Mucosa of descending colon (tissue), 3 donors: ENCODE measurements around the gene HIPK3. TPM values are rescaled to one million over a fixed set of nuclear protein-coding genes. Genes with fewer than 3 reads are reported as not detected.

ENCODE experiments used
- ATAC-seq: fragments of 200-7000 bp; cut with Tn5 transposase; one replicate; pipeline ENCODE4 v1.9.1; 2020; ENCODE audit warnings: mild to moderate bottlenecking, moderate library complexity
- DNase-seq, 3 donors: peaks; one replicate each; pipeline ENCODE4 v3.0.0-alpha.2; 2020
- H3K36me3 ChIP-seq: fragments of 200-600 bp; one replicate; pipeline ENCODE4 v1.8.0; 2021; ENCODE audit warnings: low read depth, mild to moderate bottlenecking
- H3K4me1 ChIP-seq: fragments of 200-600 bp; one replicate; pipeline ENCODE4 v1.8.0; 2021; ENCODE audit warnings: low read depth, mild to moderate bottlenecking
- H3K4me3 ChIP-seq: fragments of 200-600 bp; one replicate; pipeline ENCODE4 v1.8.0; 2021; ENCODE audit warnings: mild to moderate bottlenecking
- H3K9me3 ChIP-seq: fragments of 200-600 bp; one replicate; pipeline ENCODE4 v1.8.0; 2021; ENCODE audit warnings: mild to moderate bottlenecking
- CTCF ChIP-seq: fragments of 200-600 bp; IDR thresholded peaks from one replicate; pipeline ENCODE4 v1.8.0; 2022; ENCODE audit warnings: antibody characterized with exemption, mild to moderate bottlenecking
- intact Hi-C, 2 donors: fragments of 100-400 bp; cut with DNase I in 1 of 2; cut with micrococcal nuclease in 1 of 2; formaldehyde crosslinking; loops; one replicate each; pipeline versions ENCODE4 v1.11.0 to v1.11.1; 2022; cut with DNase I, micrococcal nuclease
- total RNA-seq, 3 donors: library from RNA; stranded (reverse); fragmentation: NEBNext Ultra II Directional in 2 of 3; extraction: Animal tissue kit (Norgen Biotek cat#: 25700) in 2 of 3; gene quantifications; one replicate each; pipeline versions ENCODE4 v1.2.1 to v1.2.4, GENCODE V29; 2021 to 2023
- donor health status: DM: no; HTN: no; CAD: no; lungs with moderate emphysema.
- donor health status: DM: no; HTN: no; CAD: no.
- donor health status: DM: no; HTN: yes; CAD: no.

Gene HIPK3
- total RNA-seq, 3 donors from 2014 or later, result 67.0 to 254 (median 69.7) TPM

DNA sequence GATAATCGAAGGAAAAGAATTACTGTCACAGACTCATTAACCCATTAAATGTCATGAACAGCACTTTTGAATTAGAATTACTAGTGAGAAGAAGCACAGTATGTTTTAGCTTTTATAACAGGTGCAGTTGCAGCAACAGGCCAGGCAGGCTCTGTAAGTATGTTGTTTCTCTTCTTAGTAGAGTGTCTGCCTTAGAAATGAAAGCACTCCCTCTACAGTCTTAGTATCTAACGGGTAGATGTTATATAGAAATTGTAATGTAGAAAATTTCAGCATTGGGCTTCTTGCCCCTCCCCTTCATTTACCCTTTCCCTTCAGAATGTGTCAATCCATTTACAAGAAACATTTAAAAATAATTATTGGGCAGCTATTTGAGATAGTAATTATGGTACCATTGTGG, 87.4 kb downstream of the HIPK3 start:
- no peaks in the 10 kb centered on the region for H3K4me1 ChIP-seq
- no peak overlapping the region for H3K4me3 ChIP-seq
- no peaks in the 10 kb centered on the region for H3K36me3 ChIP-seq
- DNase-seq (no peak), ATAC-seq (no peak)
- H3K9me3 ChIP-seq, result no peaks in the 10 kb centered on the region
- no peak for TF ChIP-seq CTCF
- intact Hi-C loops, result no loop called here

GRCh38 chr11:33347490-33348125, 90.4 kb downstream of the HIPK3 start:
- no peak for TF ChIP-seq CTCF
- Histone ChIP-seq H3K36me3 (peaks cover 13% of the 10 kb centered on the region), H3K9me3 (no peaks in the 10 kb centered on the region), H3K4me1 (no peaks in the 10 kb centered on the region), H3K4me3 (no peak overlapping the region)
- no peak for ATAC-seq
- DNase-seq, result no peak
- intact Hi-C loops, result no loop called here

- intact Hi-C loops, result no loop called here
- Histone ChIP-seq H3K4me3 (no peak overlapping the region), H3K9me3 (no peaks in the 10 kb centered on the region), H3K36me3 (peaks cover 18% of the 10 kb centered on the region), H3K4me1 (no peaks in the 10 kb centered on the region)
- TF ChIP-seq CTCF, result no peak
- DNase-seq (no peak), ATAC-seq (no peak)
These were observed 93.1 kb downstream of the HIPK3 start for GRCh38 chr11:33350287-33350686.

GRCh38 chr11:33358150-33358831, 101.1 kb downstream of the HIPK3 start:
- Histone ChIP-seq H3K4me3 (no peak overlapping the region), H3K36me3 (peaks cover 2% of the 10 kb centered on the region), H3K4me1 (no peaks in the 10 kb centered on the region), H3K9me3 (no peaks in the 10 kb centered on the region)
- intact Hi-C loops, result no loop called here
- TF ChIP-seq CTCF, result no peak
- ATAC-seq, result no peak
- DNase-seq, result no peak

DNA sequence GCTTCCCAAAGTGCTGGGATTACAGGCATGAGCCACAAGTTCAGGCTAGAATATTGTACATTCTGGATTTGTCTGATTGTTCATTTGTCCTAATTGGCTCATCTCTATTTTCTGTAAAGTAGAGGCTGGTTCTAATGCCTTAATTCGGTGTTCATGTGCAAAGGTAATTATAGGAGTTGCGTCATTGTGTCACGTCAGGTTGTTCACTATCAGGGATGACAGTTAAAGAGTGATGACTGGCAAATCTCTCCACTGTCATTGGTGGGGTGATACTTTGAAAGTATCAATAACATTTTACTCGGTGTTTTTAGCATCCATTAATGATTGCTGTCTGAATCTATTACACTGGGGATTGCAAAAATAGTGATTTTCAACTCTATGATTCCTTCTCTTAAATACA, 103.5 kb downstream of the HIPK3 start:
- Histone ChIP-seq H3K36me3 (no peaks in the 10 kb centered on the region), H3K9me3 (no peaks in the 10 kb centered on the region), H3K4me1 (no peaks in the 10 kb centered on the region), H3K4me3 (no peak overlapping the region)
- ATAC-seq (no peak), DNase-seq (no peak)
- TF ChIP-seq CTCF, result no peak
- intact Hi-C loops, result loop anchor here (5.0 to 10.0 kb wide), 4 partner anchors 324 to 474 kb away; no protein-coding TSS in a partner anchor
